GM23338 (cell line): ENCODE data around the gene SCG5. TPM values are rescaled to one million over a fixed set of nuclear protein-coding genes. Genes with fewer than 3 reads are reported as not detected.

Experiments
- ATAC-seq: fragments of 200-7000 bp; cut with Tn5 transposase; 3 replicates; pipeline ENCODE4 v1.9.1; 2020
- DNase-seq: peaks from one replicate; pipeline ENCODE4 v3.0.0-alpha.2; 2015; ENCODE audit warnings: low spot score
- H2AFZ ChIP-seq: fragments of 200-600 bp; sonication (generic); 2 replicates; pipeline ENCODE4 v1.8.0; 2016; ENCODE audit warnings: antibody characterized with exemption, mild to moderate bottlenecking, moderate library complexity
- H3F3A ChIP-seq: fragments of 200-600 bp; sonication (generic); replicated peaks from 2 replicates; pipeline ENCODE4 v1.8.0; 2017; ENCODE audit warnings: antibody characterized with exemption, mixed run types, low read depth
- H3K27ac ChIP-seq: fragments of 200-600 bp; sonication (generic); 2 replicates; pipeline ENCODE4 v1.6.1; 2016; ENCODE audit warnings: low read depth
- H3K27me3 ChIP-seq: fragments of 200-600 bp; sonication (generic); 2 replicates; pipeline ENCODE4 v1.8.0; 2016; ENCODE audit warnings: mild to moderate bottlenecking, mixed run types, moderate library complexity; ENCODE audit not compliant: insufficient read depth
- H3K36me3 ChIP-seq: fragments of 200-600 bp; sonication (generic); 2 replicates; pipeline ENCODE4 v1.8.0; 2016; ENCODE audit warnings: mild to moderate bottlenecking; ENCODE audit not compliant: insufficient read depth
- H3K4me1 ChIP-seq: fragments of 200-600 bp; sonication (generic); 2 replicates; pipeline ENCODE4 v1.8.0; 2016; ENCODE audit warnings: mild to moderate bottlenecking, moderate library complexity; ENCODE audit not compliant: insufficient read depth
- H3K4me2 ChIP-seq: fragments of 200-600 bp; sonication (generic); 2 replicates; pipeline ENCODE4 v1.7.1; 2017; ENCODE audit warnings: mixed run types
- H3K4me3 ChIP-seq: fragments of 200-600 bp; sonication (generic); 2 replicates; pipeline ENCODE4 v1.6.1; 2016; ENCODE audit warnings: mixed run types
- H3K79me2 ChIP-seq: fragments of 200-600 bp; sonication (generic); replicated peaks from 2 replicates; pipeline ENCODE4 v1.8.0; 2017; ENCODE audit warnings: mild to moderate bottlenecking; ENCODE audit not compliant: insufficient read depth
- H3K9me2 ChIP-seq: fragments of 200-600 bp; sonication (generic); 2 replicates; pipeline ENCODE4 v1.8.0; 2017; ENCODE audit not compliant: insufficient read depth
- H4K20me1 ChIP-seq: fragments of 200-600 bp; sonication (generic); replicated peaks from 2 replicates; pipeline ENCODE4 v1.8.0; 2017; ENCODE audit warnings: mild to moderate bottlenecking; ENCODE audit not compliant: insufficient read depth
- H3K27ac Mint-ChIP-seq: 2 replicates; pipeline ENCODE4 v1.8.0; 2020; ENCODE audit warnings: inconsistent platforms, mild to moderate bottlenecking, moderate library complexity, mixed read lengths
- H3K27me3 Mint-ChIP-seq: 3 replicates; pipeline ENCODE4 v1.8.0; 2022; ENCODE audit warnings: low read depth, mild to moderate bottlenecking, moderate library complexity, mixed read lengths, inconsistent platforms; ENCODE audit not compliant: insufficient read depth, poor library complexity
- H3K36me3 Mint-ChIP-seq: 3 replicates; pipeline ENCODE4 v1.8.0; 2021; ENCODE audit warnings: low read depth, mild to moderate bottlenecking, inconsistent platforms, moderate library complexity, mixed read lengths
- H3K4me1 Mint-ChIP-seq: 3 replicates; pipeline ENCODE4 v1.8.0; 2020; ENCODE audit warnings: mild to moderate bottlenecking, inconsistent platforms, mixed read lengths
- H3K4me3 Mint-ChIP-seq: 3 replicates; pipeline ENCODE4 v1.8.0; 2021; ENCODE audit warnings: moderate library complexity, mild to moderate bottlenecking, inconsistent platforms, mixed read lengths
- H3K9me3 Mint-ChIP-seq: 3 replicates; pipeline ENCODE4 v1.8.0; 2020; ENCODE audit warnings: moderate library complexity, mild to moderate bottlenecking, inconsistent platforms, mixed read lengths
- CREB1 ChIP-seq: fragments of 250-450 bp; sonication (Bioruptor Pico); IDR thresholded peaks from 2 replicates; pipeline ENCODE4 v1.5.0; 2020; ENCODE audit warnings: low read depth, mild to moderate bottlenecking, moderate library complexity
- EZH2 ChIP-seq: fragments of 200-600 bp; sonication (generic); IDR thresholded peaks from one replicate; pipeline ENCODE4 v1.8.0; 2017; ENCODE audit warnings: antibody characterized with exemption, mild to moderate bottlenecking, low read depth; ENCODE audit not compliant: unreplicated experiment
- EZH2phosphoT487 ChIP-seq: fragments of 200-600 bp; sonication (generic); IDR thresholded peaks from one replicate; pipeline ENCODE4 v1.8.1; 2018; ENCODE audit warnings: antibody characterized with exemption; ENCODE audit not compliant: unreplicated experiment
- JUNB ChIP-seq: IDR thresholded peaks from one replicate; pipeline ENCODE4 v1.6.1; 2016; ENCODE audit warnings: antibody characterized with exemption; ENCODE audit not compliant: unreplicated experiment
- NANOG ChIP-seq: IDR thresholded peaks from 2 replicates; pipeline ENCODE4 v1.6.1; 2016; ENCODE audit warnings: antibody characterized with exemption, borderline replicate concordance
- POLR2AphosphoS5 ChIP-seq: IDR thresholded peaks from 2 replicates; pipeline ENCODE4 v1.6.1; 2016; ENCODE audit warnings: antibody characterized with exemption, low read depth
- STAT1 ChIP-seq: IDR thresholded peaks from one replicate; pipeline ENCODE4 v1.6.1; 2016; ENCODE audit warnings: antibody characterized with exemption; ENCODE audit not compliant: unreplicated experiment
- ZNF114 ChIP-seq: fragments of 250-450 bp; sonication (Bioruptor Pico); IDR thresholded peaks from 2 replicates; pipeline ENCODE4 v1.5.0; 2020; ENCODE audit warnings: mild to moderate bottlenecking, moderate library complexity
- ZNF331 ChIP-seq: fragments of 250-450 bp; sonication (Bioruptor Pico); IDR thresholded peaks from 2 replicates; pipeline ENCODE4 v1.5.0; 2020; ENCODE audit warnings: low read depth, mild to moderate bottlenecking, moderate library complexity
- polyA plus RNA-seq: library from polyadenylated mRNA; unstranded; fragments of >200 nt; fragmentation: Nextera tagmentation; extraction: Ambion mirVana; gene quantifications from 2 replicates; pipeline ENCODE4 v1.2.1, GENCODE V29; 2016
- total RNA-seq: library from RNA; depleted of rRNA; stranded (reverse); fragments of >200 nt; shearing (Covaris generic); gene quantifications from 2 replicates; pipeline ENCODE4 v1.2.3, GENCODE V29; 2014
- TF ChIP-seq, protein P1 (sequence below), 2 experiments: fragments of 200-600 bp in 1 of 2; sonication (generic) in 1 of 2; conservative IDR thresholded peaks; 2 replicates each; pipeline versions ENCODE4 v1.5.1 to v1.6.1; 2016 to 2017; ENCODE audit warnings: antibody characterized with exemption in 2 of 2, low read depth in 2 of 2, mild to moderate bottlenecking in 2 of 2, moderate library complexity in 1 of 2
- TF ChIP-seq, protein P2 (sequence below): IDR thresholded peaks from one replicate; pipeline ENCODE4 v1.6.1; 2018; ENCODE audit warnings: antibody characterized with exemption; ENCODE audit not compliant: unreplicated experiment
- TF ChIP-seq, protein P3 (sequence below): fragments of 250-450 bp; sonication (Bioruptor Pico); IDR thresholded peaks from 2 replicates; pipeline ENCODE4 v1.5.0; 2020; ENCODE audit warnings: mild to moderate bottlenecking, moderate library complexity
- TF ChIP-seq, protein P4 (sequence below): IDR thresholded peaks from 2 replicates; pipeline ENCODE4 v1.6.1; 2016; ENCODE audit warnings: antibody characterized with exemption

SCG5 gene
- total and polyA plus RNA-seq, 2 experiments from 2014 or later: 48.1 to 73.3 TPM

DNA sequence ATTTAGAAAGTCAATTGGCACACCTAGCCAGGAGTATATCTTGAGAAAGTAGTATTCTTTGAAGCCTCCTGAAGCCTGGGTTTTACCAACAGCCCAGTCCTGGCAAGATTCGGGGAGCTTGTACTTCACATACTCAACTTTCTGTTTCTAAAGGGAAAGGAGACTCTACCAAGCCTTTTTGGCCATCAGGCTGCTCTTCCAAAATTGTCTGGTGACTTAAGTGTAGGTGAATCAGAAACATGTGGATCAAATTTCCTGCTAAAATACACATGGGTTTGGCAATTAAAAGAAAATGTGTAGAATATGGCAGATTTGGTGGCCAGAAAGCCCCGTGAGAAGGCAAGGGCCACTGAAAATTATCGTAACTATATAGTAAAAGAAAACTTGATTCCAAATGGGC is 60.4 kb downstream of the SCG5 start:
- H2AFZ ChIP-seq: no peak overlapping the region
- DNase-seq (no peak), ATAC-seq (no peak)
- 0 out of 2 replicates have a peak, but pooled peaks cover 3% of the 10 kb centered on the region for H3K4me1 ChIP-seq
- H3K9me3 Mint-ChIP-seq: peaks cover 3% of the 10 kb centered on the region; the same call in 2 of the 3 replicates
- no peak overlapping the region for H3K27ac ChIP-seq
- no peaks in the 10 kb centered on the region for H3F3A ChIP-seq
- 0 out of 2 replicates have a peak, but pooled peaks cover 4% of the 10 kb centered on the region for H3K9me2 ChIP-seq
- no peak overlapping the region for H3K27ac Mint-ChIP-seq
- H3K4me3 ChIP-seq: no peak overlapping the region
- H3K4me3 Mint-ChIP-seq: no peak overlapping the region
- H3K36me3 ChIP-seq: no peaks in the 10 kb centered on the region; the same call in 1 of the 2 replicates
- H3K36me3 Mint-ChIP-seq: peaks cover 7% of the 10 kb centered on the region; the same call in 1 of the 3 replicates
- no peaks in the 10 kb centered on the region for H3K27me3 ChIP-seq
- H3K4me2 ChIP-seq: no peak overlapping the region
- no peaks in the 10 kb centered on the region for H4K20me1 ChIP-seq
- H3K27me3 Mint-ChIP-seq: no peaks in the 10 kb centered on the region
- TF ChIP-seq, protein P1, sequence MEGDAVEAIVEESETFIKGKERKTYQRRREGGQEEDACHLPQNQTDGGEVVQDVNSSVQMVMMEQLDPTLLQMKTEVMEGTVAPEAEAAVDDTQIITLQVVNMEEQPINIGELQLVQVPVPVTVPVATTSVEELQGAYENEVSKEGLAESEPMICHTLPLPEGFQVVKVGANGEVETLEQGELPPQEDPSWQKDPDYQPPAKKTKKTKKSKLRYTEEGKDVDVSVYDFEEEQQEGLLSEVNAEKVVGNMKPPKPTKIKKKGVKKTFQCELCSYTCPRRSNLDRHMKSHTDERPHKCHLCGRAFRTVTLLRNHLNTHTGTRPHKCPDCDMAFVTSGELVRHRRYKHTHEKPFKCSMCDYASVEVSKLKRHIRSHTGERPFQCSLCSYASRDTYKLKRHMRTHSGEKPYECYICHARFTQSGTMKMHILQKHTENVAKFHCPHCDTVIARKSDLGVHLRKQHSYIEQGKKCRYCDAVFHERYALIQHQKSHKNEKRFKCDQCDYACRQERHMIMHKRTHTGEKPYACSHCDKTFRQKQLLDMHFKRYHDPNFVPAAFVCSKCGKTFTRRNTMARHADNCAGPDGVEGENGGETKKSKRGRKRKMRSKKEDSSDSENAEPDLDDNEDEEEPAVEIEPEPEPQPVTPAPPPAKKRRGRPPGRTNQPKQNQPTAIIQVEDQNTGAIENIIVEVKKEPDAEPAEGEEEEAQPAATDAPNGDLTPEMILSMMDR (conservative IDR thresholded peaks at IDR 0.05; ENCODE audit: low read depth in 2 of 2): no peak
- TF ChIP-seq CREB1 (CRISPR knock-in tag) (no peak), ZNF331 (no peak), EZH2phosphoT487 (no peak), ZNF114 (no peak), STAT1 (no peak), JUNB (no peak), POLR2AphosphoS5 (no peak), EZH2 (no peak), NANOG (no peak)
- TF ChIP-seq, protein P2, sequence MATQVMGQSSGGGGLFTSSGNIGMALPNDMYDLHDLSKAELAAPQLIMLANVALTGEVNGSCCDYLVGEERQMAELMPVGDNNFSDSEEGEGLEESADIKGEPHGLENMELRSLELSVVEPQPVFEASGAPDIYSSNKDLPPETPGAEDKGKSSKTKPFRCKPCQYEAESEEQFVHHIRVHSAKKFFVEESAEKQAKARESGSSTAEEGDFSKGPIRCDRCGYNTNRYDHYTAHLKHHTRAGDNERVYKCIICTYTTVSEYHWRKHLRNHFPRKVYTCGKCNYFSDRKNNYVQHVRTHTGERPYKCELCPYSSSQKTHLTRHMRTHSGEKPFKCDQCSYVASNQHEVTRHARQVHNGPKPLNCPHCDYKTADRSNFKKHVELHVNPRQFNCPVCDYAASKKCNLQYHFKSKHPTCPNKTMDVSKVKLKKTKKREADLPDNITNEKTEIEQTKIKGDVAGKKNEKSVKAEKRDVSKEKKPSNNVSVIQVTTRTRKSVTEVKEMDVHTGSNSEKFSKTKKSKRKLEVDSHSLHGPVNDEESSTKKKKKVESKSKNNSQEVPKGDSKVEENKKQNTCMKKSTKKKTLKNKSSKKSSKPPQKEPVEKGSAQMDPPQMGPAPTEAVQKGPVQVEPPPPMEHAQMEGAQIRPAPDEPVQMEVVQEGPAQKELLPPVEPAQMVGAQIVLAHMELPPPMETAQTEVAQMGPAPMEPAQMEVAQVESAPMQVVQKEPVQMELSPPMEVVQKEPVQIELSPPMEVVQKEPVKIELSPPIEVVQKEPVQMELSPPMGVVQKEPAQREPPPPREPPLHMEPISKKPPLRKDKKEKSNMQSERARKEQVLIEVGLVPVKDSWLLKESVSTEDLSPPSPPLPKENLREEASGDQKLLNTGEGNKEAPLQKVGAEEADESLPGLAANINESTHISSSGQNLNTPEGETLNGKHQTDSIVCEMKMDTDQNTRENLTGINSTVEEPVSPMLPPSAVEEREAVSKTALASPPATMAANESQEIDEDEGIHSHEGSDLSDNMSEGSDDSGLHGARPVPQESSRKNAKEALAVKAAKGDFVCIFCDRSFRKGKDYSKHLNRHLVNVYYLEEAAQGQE: no peak
- TF ChIP-seq, protein P3, sequence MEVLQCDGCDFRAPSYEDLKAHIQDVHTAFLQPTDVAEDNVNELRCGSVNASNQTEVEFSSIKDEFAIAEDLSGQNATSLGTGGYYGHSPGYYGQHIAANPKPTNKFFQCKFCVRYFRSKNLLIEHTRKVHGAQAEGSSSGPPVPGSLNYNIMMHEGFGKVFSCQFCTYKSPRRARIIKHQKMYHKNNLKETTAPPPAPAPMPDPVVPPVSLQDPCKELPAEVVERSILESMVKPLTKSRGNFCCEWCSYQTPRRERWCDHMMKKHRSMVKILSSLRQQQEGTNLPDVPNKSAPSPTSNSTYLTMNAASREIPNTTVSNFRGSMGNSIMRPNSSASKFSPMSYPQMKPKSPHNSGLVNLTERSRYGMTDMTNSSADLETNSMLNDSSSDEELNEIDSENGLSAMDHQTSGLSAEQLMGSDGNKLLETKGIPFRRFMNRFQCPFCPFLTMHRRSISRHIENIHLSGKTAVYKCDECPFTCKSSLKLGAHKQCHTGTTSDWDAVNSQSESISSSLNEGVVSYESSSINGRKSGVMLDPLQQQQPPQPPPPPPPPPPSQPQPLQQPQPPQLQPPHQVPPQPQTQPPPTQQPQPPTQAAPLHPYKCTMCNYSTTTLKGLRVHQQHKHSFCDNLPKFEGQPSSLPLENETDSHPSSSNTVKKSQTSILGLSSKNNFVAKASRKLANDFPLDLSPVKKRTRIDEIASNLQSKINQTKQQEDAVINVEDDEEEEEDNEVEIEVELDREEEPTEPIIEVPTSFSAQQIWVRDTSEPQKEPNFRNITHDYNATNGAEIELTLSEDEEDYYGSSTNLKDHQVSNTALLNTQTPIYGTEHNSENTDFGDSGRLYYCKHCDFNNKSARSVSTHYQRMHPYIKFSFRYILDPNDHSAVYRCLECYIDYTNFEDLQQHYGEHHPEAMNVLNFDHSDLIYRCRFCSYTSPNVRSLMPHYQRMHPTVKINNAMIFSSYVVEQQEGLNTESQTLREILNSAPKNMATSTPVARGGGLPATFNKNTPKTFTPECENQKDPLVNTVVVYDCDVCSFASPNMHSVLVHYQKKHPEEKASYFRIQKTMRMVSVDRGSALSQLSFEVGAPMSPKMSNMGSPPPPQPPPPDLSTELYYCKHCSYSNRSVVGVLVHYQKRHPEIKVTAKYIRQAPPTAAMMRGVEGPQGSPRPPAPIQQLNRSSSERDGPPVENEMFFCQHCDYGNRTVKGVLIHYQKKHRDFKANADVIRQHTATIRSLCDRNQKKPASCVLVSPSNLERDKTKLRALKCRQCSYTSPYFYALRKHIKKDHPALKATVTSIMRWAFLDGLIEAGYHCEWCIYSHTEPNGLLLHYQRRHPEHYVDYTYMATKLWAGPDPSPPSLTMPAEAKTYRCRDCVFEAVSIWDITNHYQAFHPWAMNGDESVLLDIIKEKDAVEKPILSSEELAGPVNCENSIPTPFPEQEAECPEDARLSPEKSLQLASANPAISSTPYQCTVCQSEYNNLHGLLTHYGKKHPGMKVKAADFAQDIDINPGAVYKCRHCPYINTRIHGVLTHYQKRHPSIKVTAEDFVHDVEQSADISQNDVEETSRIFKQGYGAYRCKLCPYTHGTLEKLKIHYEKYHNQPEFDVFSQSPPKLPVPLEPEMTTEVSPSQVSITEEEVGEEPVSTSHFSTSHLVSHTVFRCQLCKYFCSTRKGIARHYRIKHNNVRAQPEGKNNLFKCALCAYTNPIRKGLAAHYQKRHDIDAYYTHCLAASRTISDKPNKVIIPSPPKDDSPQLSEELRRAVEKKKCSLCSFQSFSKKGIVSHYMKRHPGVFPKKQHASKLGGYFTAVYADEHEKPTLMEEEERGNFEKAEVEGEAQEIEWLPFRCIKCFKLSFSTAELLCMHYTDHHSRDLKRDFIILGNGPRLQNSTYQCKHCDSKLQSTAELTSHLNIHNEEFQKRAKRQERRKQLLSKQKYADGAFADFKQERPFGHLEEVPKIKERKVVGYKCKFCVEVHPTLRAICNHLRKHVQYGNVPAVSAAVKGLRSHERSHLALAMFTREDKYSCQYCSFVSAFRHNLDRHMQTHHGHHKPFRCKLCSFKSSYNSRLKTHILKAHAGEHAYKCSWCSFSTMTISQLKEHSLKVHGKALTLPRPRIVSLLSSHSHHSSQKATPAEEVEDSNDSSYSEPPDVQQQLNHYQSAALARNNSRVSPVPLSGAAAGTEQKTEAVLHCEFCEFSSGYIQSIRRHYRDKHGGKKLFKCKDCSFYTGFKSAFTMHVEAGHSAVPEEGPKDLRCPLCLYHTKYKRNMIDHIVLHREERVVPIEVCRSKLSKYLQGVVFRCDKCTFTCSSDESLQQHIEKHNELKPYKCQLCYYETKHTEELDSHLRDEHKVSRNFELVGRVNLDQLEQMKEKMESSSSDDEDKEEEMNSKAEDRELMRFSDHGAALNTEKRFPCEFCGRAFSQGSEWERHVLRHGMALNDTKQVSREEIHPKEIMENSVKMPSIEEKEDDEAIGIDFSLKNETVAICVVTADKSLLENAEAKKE (CRISPR knock-in tag): no peak
- TF ChIP-seq, protein P4, sequence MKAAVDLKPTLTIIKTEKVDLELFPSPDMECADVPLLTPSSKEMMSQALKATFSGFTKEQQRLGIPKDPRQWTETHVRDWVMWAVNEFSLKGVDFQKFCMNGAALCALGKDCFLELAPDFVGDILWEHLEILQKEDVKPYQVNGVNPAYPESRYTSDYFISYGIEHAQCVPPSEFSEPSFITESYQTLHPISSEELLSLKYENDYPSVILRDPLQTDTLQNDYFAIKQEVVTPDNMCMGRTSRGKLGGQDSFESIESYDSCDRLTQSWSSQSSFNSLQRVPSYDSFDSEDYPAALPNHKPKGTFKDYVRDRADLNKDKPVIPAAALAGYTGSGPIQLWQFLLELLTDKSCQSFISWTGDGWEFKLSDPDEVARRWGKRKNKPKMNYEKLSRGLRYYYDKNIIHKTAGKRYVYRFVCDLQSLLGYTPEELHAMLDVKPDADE: no peak
- H3K79me2 ChIP-seq: no peaks in the 10 kb centered on the region
- H3K4me1 Mint-ChIP-seq: peaks cover 12% of the 10 kb centered on the region; the same call in 2 of the 3 replicates
